ENCODE data around the gene NDEL1. TPM values are rescaled to one million over a fixed set of nuclear protein-coding genes. Genes with fewer than 3 reads are reported as not detected.
A peak's percentile ranks its signal among the peaks of the same experiment; 100 is the strongest.

NDEL1 gene
- total RNA-seq, 1 experiment from 2014 or later, result 38.4 TPM

DNA sequence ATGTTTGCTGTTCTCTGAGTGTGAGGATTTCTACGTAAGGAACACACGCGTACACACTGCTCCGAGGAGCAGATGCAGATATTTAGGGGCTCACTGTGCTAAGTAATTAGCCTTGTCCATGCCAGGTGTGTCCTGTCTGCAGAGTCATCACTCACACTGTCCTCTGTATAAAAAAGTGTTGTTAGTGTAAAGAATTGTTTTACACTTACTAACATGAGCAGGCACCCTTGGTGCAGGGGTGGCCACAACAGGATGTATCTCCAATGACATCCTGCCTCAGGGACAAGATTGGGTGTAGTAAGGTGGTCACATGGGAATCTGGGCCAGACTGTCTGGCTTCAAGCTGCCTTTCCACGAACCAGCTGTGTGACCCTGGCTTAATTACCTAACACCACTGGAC is 63.9 kb downstream of the NDEL1 start:
- Histone ChIP-seq H3K56ac (ENCODE audit: insufficient read length, low read depth, low read length) (no peak overlapping the region), H2BK12ac (ENCODE audit: insufficient read length, low read depth, low read length) (no peak overlapping the region)
- H3K4me1 Mint-ChIP-seq, result no peaks in the 10 kb centered on the region

More for the DNA sequence above, 63.9 kb downstream of the NDEL1 start:
- no peaks in the 10 kb centered on the region for H3K27me3 Mint-ChIP-seq (ENCODE audit: low read depth)
- Histone ChIP-seq H3K23me2 (ENCODE audit: insufficient read length, low read depth, low read length, poor library complexity, severe bottlenecking) (no peaks in the 10 kb centered on the region), H4K91ac (ENCODE audit: insufficient read length, low read depth, low read length) (no peak overlapping the region), H3K27ac (ENCODE audit: insufficient read length, low read depth, low read length) (no peak overlapping the region), H3K27me3 (ENCODE audit: insufficient read depth, low read length) (no peaks in the 10 kb centered on the region), H4K20me1 (ENCODE audit: control insufficient read depth, insufficient read depth, insufficient read length) (no peaks in the 10 kb centered on the region), H3K23ac (ENCODE audit: insufficient read length, low read depth, low read length) (no peak overlapping the region), H4K8ac (replicated peaks; ENCODE audit: insufficient read length, low read depth, low read length) (no peak overlapping the region), H3K4me1 (ENCODE audit: insufficient read depth, low read length) (no peaks in the 10 kb centered on the region), H2BK20ac (ENCODE audit: low read depth, low read length, poor library complexity, severe bottlenecking) (no peak overlapping the region), H3K14ac (ENCODE audit: insufficient read depth, low read length) (no peak overlapping the region), H3T11ph (ENCODE audit: low read length) (no peak overlapping the region), H3K79me2 (ENCODE audit: insufficient read depth, low read length) (no peaks in the 10 kb centered on the region), H3K4me2 (ENCODE audit: insufficient read depth, insufficient read length, low read length) (no peak overlapping the region), H3K4ac (ENCODE audit: low read depth, low read length) (no peak overlapping the region), H2BK5ac (ENCODE audit: insufficient read length, low read length) (no peak overlapping the region), H3K79me1 (ENCODE audit: insufficient read depth, low read depth, low read length, poor library complexity, severe bottlenecking) (no peaks in the 10 kb centered on the region), H3K18ac (ENCODE audit: insufficient read length, low read depth, low read length) (no peak overlapping the region), H2AFZ (ENCODE audit: low read length) (no peak overlapping the region), H4K5ac (ENCODE audit: insufficient read length, low read depth, low read length) (no peak overlapping the region), H3K9me3 (ENCODE audit: control insufficient read depth, low read depth, low read length) (no peaks in the 10 kb centered on the region), H3K9ac (ENCODE audit: extremely low read depth, insufficient read length, low read length) (no peak overlapping the region), H2AK5ac (ENCODE audit: insufficient read length, low read length) (no peak overlapping the region), H2BK15ac (ENCODE audit: low read depth, low read length) (no peak overlapping the region), H2BK120ac (ENCODE audit: low read depth, low read length, poor library complexity, severe bottlenecking) (no peak overlapping the region)
- DNase-seq, result no peak
- peaks cover 39 to 94% (median 86%) of the 10 kb centered on the region in 3 experiments; a peak in 6 of 7 replicates for H3K36me3 Mint-ChIP-seq (ENCODE audit: insufficient read depth in 1 of 3, low read depth in 3 of 3)
- 0 out of 7 replicates have a peak overlapping the region, but pooled peaks of 1 of the 3 experiments have one; percentile 31 for H3K27ac Mint-ChIP-seq
- TF ChIP-seq, protein P1, sequence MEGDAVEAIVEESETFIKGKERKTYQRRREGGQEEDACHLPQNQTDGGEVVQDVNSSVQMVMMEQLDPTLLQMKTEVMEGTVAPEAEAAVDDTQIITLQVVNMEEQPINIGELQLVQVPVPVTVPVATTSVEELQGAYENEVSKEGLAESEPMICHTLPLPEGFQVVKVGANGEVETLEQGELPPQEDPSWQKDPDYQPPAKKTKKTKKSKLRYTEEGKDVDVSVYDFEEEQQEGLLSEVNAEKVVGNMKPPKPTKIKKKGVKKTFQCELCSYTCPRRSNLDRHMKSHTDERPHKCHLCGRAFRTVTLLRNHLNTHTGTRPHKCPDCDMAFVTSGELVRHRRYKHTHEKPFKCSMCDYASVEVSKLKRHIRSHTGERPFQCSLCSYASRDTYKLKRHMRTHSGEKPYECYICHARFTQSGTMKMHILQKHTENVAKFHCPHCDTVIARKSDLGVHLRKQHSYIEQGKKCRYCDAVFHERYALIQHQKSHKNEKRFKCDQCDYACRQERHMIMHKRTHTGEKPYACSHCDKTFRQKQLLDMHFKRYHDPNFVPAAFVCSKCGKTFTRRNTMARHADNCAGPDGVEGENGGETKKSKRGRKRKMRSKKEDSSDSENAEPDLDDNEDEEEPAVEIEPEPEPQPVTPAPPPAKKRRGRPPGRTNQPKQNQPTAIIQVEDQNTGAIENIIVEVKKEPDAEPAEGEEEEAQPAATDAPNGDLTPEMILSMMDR (conservative IDR thresholded peaks at IDR 0.05), result no peak
- no peak overlapping the region for H3K4me3 Mint-ChIP-seq
- H3K9me3 Mint-ChIP-seq, result no peaks in the 10 kb centered on the region
- no CpG with 5 or more reads among the region's 5 CpGs for WGBS (ENCODE audit: extremely low coverage, insufficient read length, low lambda C conversion rate)

Data from H9 (cell line).